NCI-H2227 (cell line): ENCODE data around the gene SRGAP2B.
"Not testable (repeated sequence)": the region's sequence is repeated elsewhere in the genome, so short reads cannot be mapped to it uniquely, and the experiment has no call there.

Experiments
- DNase-seq: peaks from one replicate; lab custom pipeline; 2025; ENCODE audit not compliant: unreplicated experiment; lab: John Stamatoyannopoulos, UW

The SRGAP2B gene

GRCh38 chr1:145047553-145047952, 47.6 kb downstream of the SRGAP2B start:
- DNase-seq = not testable (repeated sequence)

GRCh38 chr1:145045571-145046273, 49.4 kb downstream of the SRGAP2B start:
- DNase-seq = not testable (repeated sequence)

- DNase-seq = not testable (repeated sequence)
These were observed 53.6 kb downstream of the SRGAP2B start for GRCh38 chr1:145041519-145041918.

- not testable (repeated sequence) for DNase-seq
These were observed 59.1 kb downstream of the SRGAP2B start for GRCh38 chr1:145036019-145036418.

- DNase-seq = not testable (repeated sequence)
These were observed 61.6 kb downstream of the SRGAP2B start for GRCh38 chr1:145033523-145033922.

GRCh38 chr1:145027251-145027650, 67.9 kb downstream of the SRGAP2B start:
- DNase-seq = not testable (repeated sequence)

GRCh38 chr1:145025286-145025685, 69.8 kb downstream of the SRGAP2B start:
- not testable (repeated sequence) for DNase-seq

GRCh38 chr1:145022259-145022658, 72.9 kb downstream of the SRGAP2B start:
- peak; percentile 1 for DNase-seq

- not testable (repeated sequence) for DNase-seq
These were observed 73.4 kb downstream of the SRGAP2B start for GRCh38 chr1:145021749-145022148.

- not testable (repeated sequence) for DNase-seq
These were observed 75.4 kb downstream of the SRGAP2B start for GRCh38 chr1:145019709-145020108.

- not testable (repeated sequence) for DNase-seq
These were observed 77.4 kb downstream of the SRGAP2B start for GRCh38 chr1:145017725-145018124.

- DNase-seq = not testable (repeated sequence)
These were observed 78.7 kb downstream of the SRGAP2B start for GRCh38 chr1:145016492-145016862.

GRCh38 chr1:145015744-145016491, 79.2 kb downstream of the SRGAP2B start:
- not testable (repeated sequence) for DNase-seq

GRCh38 chr1:145013353-145013752, 81.8 kb downstream of the SRGAP2B start:
- not testable (repeated sequence) for DNase-seq

- DNase-seq = not testable (repeated sequence)
These were observed 83.3 kb downstream of the SRGAP2B start for GRCh38 chr1:145011811-145012210.

- not testable (repeated sequence) for DNase-seq
These were observed 84.5 kb downstream of the SRGAP2B start for GRCh38 chr1:145010580-145010979.

- DNase-seq = not testable (repeated sequence)
These were observed 85.2 kb downstream of the SRGAP2B start for GRCh38 chr1:145009928-145010327.

- not testable (repeated sequence) for DNase-seq
These were observed 86.7 kb downstream of the SRGAP2B start for GRCh38 chr1:145008388-145008787.

GRCh38 chr1:145005142-145005541, 90.0 kb downstream of the SRGAP2B start:
- DNase-seq = not testable (repeated sequence)

- not testable (repeated sequence) for DNase-seq
These were observed 93.7 kb downstream of the SRGAP2B start for GRCh38 chr1:145001381-145001780.

- DNase-seq = not testable (repeated sequence)
These were observed 94.3 kb downstream of the SRGAP2B start for GRCh38 chr1:145000743-145001326.
